ENCODE results near the gene METTL16. TPM values are rescaled to one million over a fixed set of nuclear protein-coding genes. Genes with fewer than 3 reads are reported as not detected.

Gene METTL16
- total RNA-seq, 4 donors from 2014 or later = 16.1 to 141 (median 19.8) TPM

DNA sequence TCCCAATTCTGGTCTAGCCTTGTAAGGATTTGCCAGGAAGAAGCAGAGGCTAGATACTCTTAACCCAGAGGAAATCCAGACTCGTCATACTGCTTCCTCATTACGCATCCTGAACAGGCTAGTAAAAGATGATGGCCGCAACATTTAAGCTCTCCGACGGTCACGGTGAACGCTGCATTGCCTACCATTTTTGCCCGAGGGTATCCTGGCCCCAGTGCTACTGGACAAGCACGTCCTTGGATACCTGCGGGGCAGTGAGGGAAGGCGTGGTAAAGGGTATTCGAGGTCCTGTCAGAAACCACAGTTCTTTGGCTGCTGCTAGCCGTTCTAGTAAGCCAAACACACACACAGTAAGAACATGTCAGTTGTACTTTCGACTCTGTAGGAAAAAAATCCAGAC, 36.6 kb downstream of the METTL16 start:
- H3K9me3 ChIP-seq = no peaks in the 10 kb centered on the region
- H3K27me3 ChIP-seq = no peaks in the 10 kb centered on the region
- H3K4me3 ChIP-seq = no peak overlapping the region
- no peaks in the 10 kb centered on the region for H3K4me1 ChIP-seq
- TF ChIP-seq POLR2A (IDR thresholded peaks at IDR 0.05) (no peak), POLR2AphosphoS5 (IDR thresholded peaks at IDR 0.05) (no peak), EP300 (IDR thresholded peaks at IDR 0.05; ENCODE audit: low read depth) (no peak)
- TF ChIP-seq, protein P1, sequence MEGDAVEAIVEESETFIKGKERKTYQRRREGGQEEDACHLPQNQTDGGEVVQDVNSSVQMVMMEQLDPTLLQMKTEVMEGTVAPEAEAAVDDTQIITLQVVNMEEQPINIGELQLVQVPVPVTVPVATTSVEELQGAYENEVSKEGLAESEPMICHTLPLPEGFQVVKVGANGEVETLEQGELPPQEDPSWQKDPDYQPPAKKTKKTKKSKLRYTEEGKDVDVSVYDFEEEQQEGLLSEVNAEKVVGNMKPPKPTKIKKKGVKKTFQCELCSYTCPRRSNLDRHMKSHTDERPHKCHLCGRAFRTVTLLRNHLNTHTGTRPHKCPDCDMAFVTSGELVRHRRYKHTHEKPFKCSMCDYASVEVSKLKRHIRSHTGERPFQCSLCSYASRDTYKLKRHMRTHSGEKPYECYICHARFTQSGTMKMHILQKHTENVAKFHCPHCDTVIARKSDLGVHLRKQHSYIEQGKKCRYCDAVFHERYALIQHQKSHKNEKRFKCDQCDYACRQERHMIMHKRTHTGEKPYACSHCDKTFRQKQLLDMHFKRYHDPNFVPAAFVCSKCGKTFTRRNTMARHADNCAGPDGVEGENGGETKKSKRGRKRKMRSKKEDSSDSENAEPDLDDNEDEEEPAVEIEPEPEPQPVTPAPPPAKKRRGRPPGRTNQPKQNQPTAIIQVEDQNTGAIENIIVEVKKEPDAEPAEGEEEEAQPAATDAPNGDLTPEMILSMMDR (IDR thresholded peaks at IDR 0.05) = no peak
- no peak for DNase-seq
- H3K27ac ChIP-seq = no peak overlapping the region
- in situ Hi-C loops (cut with MboI; ENCODE audit: low pct_ligation_motif_present in 1 of 4, low pct_unique_long_range_greater_than_20kb in 1 of 4, low sequenced_read_pairs in 3 of 4) = no loop called here
- WGBS, 2 donors (ENCODE audit: low coverage in 1 of 2) = 94 to 95% methylated on average over 8 to 14 of the region's 14 CpGs
- intact Hi-C loops (cut with DNase I; ENCODE audit: low total_unique reads) = loop anchor here (10.0 kb wide), 1 partner anchor 1400 kb away; no protein-coding TSS in a partner anchor
- H3K36me3 ChIP-seq = peaks cover 0 to 39% (median 13%) of the 10 kb centered on the region in 4 donors

DNA sequence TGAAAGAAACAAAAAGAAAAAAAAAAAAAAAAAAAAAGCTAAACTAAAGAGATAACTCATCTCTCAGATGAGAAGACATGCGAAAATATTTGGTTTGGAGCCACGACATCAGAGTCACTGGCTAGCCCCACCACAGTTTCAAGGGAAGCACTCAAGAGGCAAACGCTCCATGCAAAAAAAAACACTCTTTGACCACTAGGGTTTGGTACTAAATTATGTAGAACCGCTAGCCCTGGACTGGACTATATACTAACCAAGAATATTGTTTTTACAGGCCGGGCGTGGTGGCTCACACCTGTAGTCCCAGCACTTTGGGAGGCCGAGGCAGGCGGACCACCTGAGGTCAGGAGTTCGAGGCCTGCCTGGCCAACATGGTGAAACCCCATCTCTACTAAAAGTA, 37.3 kb downstream of the METTL16 start:
- in situ Hi-C loops (cut with MboI; ENCODE audit: low pct_ligation_motif_present in 1 of 4, low pct_unique_long_range_greater_than_20kb in 1 of 4, low sequenced_read_pairs in 3 of 4) (no loop called here), intact Hi-C loops (cut with DNase I; ENCODE audit: low total_unique reads) (loop anchor here (10.0 kb wide), 1 partner anchor 1400 kb away; no protein-coding TSS in a partner anchor)
- Histone ChIP-seq H3K4me1 (no peaks in the 10 kb centered on the region), H3K4me3 (no peak overlapping the region), H3K36me3 (peaks cover 0 to 39% (median 15%) of the 10 kb centered on the region in 4 donors), H3K27ac (no peak overlapping the region), H3K9me3 (no peaks in the 10 kb centered on the region), H3K27me3 (no peaks in the 10 kb centered on the region)
- TF ChIP-seq POLR2AphosphoS5 (IDR thresholded peaks at IDR 0.05) (no peak), EP300 (IDR thresholded peaks at IDR 0.05; ENCODE audit: low read depth) (no peak), POLR2A (IDR thresholded peaks at IDR 0.05) (no peak)
- TF ChIP-seq, protein P1 (IDR thresholded peaks at IDR 0.05) = peak in 1 of 5 experiments; percentile 3
- WGBS, 2 donors (ENCODE audit: low coverage in 1 of 2) = 84 to 94% methylated on average over 3 to 9 of the region's 9 CpGs
- DNase-seq = no peak

DNA sequence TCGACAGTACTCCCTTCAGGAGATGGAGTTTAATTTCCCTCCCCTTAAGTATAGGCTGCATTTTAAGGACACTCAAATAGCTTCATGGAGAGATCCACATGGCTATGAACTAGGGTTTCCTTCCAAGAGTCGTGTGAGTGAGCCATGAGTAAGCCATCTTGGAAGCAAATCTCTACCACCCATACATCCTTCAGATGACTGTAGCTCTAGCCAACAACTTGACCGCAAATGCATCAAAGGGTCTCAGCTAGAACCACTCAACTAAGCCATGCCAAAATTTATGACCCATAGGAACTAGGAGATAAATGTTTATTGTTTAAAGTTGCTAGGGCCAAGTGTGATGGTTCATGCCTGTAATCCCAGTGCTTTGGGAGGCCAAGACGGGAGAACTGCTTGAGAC, 43.4 kb downstream of the METTL16 start:
- no peak overlapping the region for H3K27ac ChIP-seq
- H3K36me3 ChIP-seq = peaks cover 0 to 45% (median 19%) of the 10 kb centered on the region in 4 donors
- TF ChIP-seq POLR2AphosphoS5 (IDR thresholded peaks at IDR 0.05) (no peak), POLR2A (IDR thresholded peaks at IDR 0.05) (no peak), EP300 (IDR thresholded peaks at IDR 0.05; ENCODE audit: low read depth) (no peak)
- TF ChIP-seq, protein P1 (IDR thresholded peaks at IDR 0.05) = no peak
- no peaks in the 10 kb centered on the region for H3K4me1 ChIP-seq
- 57 to 88% methylated on average over 3 to 4 of the region's 4 CpGs for WGBS, 2 donors (ENCODE audit: low coverage in 1 of 2)
- intact Hi-C loops (cut with DNase I; ENCODE audit: low total_unique reads) (no loop called here), in situ Hi-C loops (cut with MboI; ENCODE audit: low pct_ligation_motif_present in 1 of 4, low pct_unique_long_range_greater_than_20kb in 1 of 4, low sequenced_read_pairs in 3 of 4) (no loop called here)
- DNase-seq = no peak
- no peaks in the 10 kb centered on the region for H3K27me3 ChIP-seq
- H3K9me3 ChIP-seq = no peaks in the 10 kb centered on the region
- no peak overlapping the region for H3K4me3 ChIP-seq

DNA sequence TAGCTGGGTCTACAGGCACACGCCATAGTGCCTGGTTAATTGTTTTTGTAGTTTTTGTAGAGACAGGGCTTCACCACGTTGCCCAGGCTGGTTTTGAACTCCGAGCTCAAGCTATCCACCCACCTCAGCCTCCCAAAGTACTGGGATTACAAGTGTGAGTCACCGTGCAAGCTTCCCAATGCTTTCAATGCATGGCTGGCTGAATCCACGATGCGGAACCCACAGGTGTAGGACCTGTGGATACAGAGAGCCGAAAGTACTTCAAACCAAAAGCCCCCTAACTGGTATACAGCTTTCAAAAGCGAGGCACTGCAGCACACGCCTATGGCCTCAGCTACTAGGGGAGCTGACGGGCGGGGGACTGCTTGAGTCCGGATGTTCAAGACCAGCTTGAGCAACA, 44.8 kb downstream of the METTL16 start:
- Histone ChIP-seq H3K27ac (no peak overlapping the region), H3K4me1 (no peaks in the 10 kb centered on the region), H3K36me3 (peaks cover 0 to 39% (median 15%) of the 10 kb centered on the region in 4 donors), H3K9me3 (no peaks in the 10 kb centered on the region), H3K4me3 (no peak overlapping the region), H3K27me3 (no peaks in the 10 kb centered on the region)
- in situ Hi-C loops (cut with MboI; ENCODE audit: low pct_ligation_motif_present in 1 of 4, low pct_unique_long_range_greater_than_20kb in 1 of 4, low sequenced_read_pairs in 3 of 4) (no loop called here), intact Hi-C loops (cut with DNase I; ENCODE audit: low total_unique reads) (no loop called here)
- TF ChIP-seq, protein P1 (IDR thresholded peaks at IDR 0.05) = no peak
- TF ChIP-seq POLR2AphosphoS5 (IDR thresholded peaks at IDR 0.05) (no peak), EP300 (IDR thresholded peaks at IDR 0.05; ENCODE audit: low read depth) (no peak), POLR2A (IDR thresholded peaks at IDR 0.05) (no peak)
- 83% methylated on average over 12 of the region's 12 CpGs; no CpG with 5 or more reads in 1 of the 2 donors for WGBS, 2 donors (ENCODE audit: low coverage in 1 of 2)
- DNase-seq = no peak
